AG10803 (cell line): ENCODE results near the gene OR4D2.
"Not testable (repeated sequence)": the region's sequence is repeated elsewhere in the genome, so short reads cannot be mapped to it uniquely, and the experiment has no call there.

Experiments used
- DNase-seq: peaks from one replicate; pipeline ENCODE4 v3.0.0; 2010; ENCODE audit warnings: low read depth
- H3K4me3 ChIP-seq: 2 replicates; pipeline ENCODE4 v1.5.1; 2011; ENCODE audit warnings: mild to moderate bottlenecking, low read length, control low read depth
- CTCF ChIP-seq: conservative IDR thresholded peaks from 2 replicates; pipeline ENCODE4 v1.5.1; 2011; ENCODE audit warnings: mild to moderate bottlenecking, low read length, control low read depth, inconsistent platforms

OR4D2 gene

GRCh38 chr17:58166682-58167081 is at the start of gene OR4D2:
Gene OR4D2 (plus strand): TSS chr17:58166982. CDS start chr17:58169656, 2,674 bp downstream.
- DNase-seq: no peak
- TF ChIP-seq CTCF: no peak
- no peak within 1 kb of the TSS for H3K4me3 ChIP-seq

- no peak for DNase-seq
- no peak for TF ChIP-seq CTCF
- H3K4me3 ChIP-seq: no peak overlapping the region
Observed at GRCh38 chr17:58117382-58117781, 49.4 kb upstream of the OR4D2 start.

DNA sequence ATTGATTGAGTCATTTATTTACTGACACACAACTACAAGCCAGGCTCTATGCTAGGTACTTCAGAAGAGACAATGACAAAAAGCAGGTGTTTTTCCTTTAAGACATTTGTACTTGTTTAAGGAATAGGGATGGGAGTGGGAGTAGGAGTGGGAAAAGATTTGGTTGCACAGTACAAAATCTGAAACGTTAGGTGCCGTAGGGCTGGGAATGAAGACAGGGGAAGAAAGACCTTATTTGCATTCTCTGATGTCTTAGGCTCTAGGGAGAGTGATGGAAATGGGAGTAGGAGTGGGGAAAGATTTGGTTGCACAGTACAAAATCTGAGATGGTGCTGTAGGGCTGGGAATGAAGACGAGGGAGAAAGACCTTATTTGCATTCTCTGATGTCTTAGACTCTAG is 47.3 kb upstream of the OR4D2 start:
- no peak for DNase-seq
- no peak overlapping the region for H3K4me3 ChIP-seq
- no peak for TF ChIP-seq CTCF

DNA sequence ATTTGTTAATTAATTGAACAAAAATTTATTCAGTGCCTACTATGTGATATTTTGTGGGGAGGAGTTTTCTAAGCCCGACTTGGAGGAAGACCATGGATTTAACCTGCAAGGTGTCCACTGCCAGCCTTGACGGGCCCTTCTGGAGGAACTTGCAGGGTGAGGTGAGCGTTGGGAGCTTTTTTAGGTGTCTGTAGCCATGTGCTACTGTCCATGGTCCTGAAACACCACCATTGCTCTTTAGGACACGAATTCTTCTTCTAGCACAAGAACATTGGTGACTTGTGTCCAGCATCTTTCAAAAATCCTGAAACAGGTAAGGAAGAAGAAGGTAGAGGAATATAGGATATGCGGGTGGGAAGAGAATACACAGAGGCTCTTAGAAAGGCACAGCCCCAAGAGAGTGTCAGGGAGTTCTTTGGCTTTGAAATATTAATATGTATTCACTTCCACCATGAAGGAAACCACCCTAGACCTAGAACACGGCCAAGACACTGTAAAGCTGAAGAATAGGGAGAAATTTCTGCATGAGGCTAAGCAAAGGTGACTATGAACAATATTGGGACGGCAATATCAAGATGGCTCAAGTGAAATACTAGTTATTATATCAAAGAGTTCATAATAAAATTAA is 46.5 kb upstream of the OR4D2 start:
- TF ChIP-seq CTCF: no peak
- no peak overlapping the region for H3K4me3 ChIP-seq
- peak; percentile 55 for DNase-seq

GRCh38 chr17:58121925-58122324 is 44.9 kb upstream of the OR4D2 start:
- peak; percentile 27 for TF ChIP-seq CTCF
- DNase-seq: peak; percentile 29
- H3K4me3 ChIP-seq: no peak overlapping the region

DNA sequence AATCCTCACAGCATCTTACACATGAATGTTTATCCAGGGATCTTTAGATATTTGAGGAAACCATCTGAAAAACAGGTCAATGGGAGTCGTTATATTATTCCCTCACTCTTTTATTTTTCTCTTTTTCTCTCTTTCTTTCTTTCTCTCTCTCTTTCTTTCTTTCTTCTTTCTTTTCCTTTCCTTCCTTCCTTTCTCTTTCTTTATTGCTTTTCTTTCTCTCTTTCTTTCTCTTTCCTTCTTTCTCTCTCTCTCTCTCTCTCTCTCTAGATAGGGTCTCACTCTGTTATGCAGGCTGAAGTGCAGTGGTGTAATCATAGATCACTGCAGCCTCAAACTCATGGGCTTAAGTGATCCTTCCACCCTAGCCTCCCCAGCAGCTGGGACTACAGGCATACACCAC is 38.9 kb upstream of the OR4D2 start:
- no peak overlapping the region for H3K4me3 ChIP-seq
- TF ChIP-seq CTCF: no peak
- DNase-seq: no peak

- not testable (repeated sequence) for H3K4me3 ChIP-seq
Observed at GRCh38 chr17:58132697-58133096, 34.1 kb upstream of the OR4D2 start.

More at GRCh38 chr17:58132697-58133096, 34.1 kb upstream of the OR4D2 start:
- DNase-seq: not testable (repeated sequence)
